GM18907 (cell line): ENCODE data around the gene FADS2.

Source experiments
- ATAC-seq: cut with Tn5 transposase; IDR thresholded peaks from one replicate; pipeline ENCODE4 v1.9.1; 2021; ENCODE audit warnings: mild to moderate bottlenecking, moderate library complexity; ENCODE audit not compliant: unreplicated experiment

FADS2 gene

GRCh38 chr11:61900251-61900650 lies 72.2 kb downstream of the FADS2 start:
- no peak for ATAC-seq

DNA sequence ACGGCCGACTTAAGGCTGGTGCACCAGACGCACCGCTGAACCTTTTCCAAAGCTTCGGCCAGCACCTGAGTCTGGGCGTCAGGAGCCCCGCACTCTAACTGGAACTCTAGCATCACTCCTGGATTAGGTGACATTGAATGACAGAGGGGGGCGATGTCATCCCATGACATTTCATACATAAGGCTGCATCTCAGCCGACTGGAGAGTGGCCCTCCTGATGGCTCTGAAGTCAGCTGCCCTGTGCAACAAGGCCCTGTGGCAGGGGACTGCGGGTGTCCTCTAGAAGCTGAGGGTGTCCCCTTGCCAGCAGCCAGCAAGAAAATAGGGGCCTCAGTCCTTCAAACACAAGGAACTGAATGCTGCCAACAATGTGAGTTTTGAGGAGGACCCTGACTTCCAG lies 73.3 kb downstream of the FADS2 start:
- ATAC-seq: no peak

DNA sequence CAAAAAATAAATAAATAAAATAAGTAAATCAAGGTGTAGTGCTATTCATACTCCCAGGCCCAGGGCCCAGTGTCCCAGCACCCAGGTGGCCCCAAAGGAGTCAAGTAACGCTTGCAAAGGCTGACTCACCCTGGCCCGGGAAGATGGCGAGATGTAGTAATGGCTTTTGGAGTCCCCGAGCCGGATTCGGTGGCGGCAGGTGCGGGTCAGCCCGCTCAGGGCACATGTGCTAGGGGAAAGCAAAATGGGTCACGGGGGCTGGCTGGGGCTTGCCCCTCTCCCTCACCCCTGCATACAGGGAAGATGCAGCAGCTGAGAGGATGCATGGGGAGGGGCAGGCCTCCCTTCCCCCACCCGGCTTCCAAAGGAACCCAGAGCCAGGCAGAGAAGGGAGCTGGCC lies 74.2 kb downstream of the FADS2 start:
- no peak for ATAC-seq

DNA sequence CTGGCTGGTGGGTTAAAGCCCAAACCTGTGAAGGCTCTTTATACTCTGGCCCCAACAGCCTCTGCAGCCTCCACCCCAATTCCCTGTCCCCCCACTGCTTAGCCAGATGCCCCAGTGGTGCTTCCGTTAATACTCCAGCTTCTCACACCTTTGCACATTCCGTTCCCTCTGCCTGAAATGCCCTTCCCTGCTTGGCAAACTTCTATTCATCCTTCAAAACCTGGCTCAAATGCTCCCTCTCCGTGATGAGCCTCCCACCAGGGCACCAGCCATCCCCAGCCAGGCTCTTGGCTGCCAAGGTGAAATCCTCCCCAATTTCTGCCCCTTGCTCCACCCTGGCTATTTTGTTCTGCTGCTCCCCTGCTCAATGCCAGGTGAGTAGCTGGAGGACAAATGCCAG lies 75.7 kb downstream of the FADS2 start:
- ATAC-seq: no peak

- ATAC-seq: no peak
These were observed 76.5 kb downstream of the FADS2 start for GRCh38 chr11:61904539-61905048.

DNA sequence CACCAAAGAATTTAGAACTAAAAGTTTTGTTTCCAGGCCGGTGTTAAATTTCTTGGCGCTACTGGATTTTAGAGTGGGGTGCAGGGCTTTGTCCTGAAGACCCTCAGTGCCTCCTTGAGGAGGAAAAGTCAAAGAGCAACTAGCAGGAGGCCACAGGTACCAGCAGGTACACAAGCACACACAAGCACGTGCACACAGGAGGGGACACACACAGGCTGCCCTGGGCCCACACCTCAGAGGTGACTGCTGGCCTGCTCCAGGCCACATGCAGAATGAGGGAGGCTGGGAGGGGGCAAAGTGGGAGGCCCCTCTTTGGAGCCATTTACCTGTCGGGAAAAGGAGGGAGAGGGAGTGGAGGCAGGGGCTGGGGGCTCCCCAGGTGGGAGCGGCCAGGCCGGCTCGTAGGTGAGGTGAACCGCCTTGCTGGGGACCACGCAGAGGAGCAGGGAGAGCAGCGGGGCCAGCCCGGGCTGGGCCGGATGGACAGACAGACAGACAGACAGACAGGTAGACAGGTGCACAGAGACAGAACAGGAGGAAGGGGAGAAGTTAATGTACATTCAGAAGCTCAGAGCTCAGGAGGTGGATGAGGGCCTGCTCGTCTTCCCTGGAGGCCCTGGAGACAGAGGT lies 77.1 kb downstream of the FADS2 start:
- ATAC-seq: no peak

- ATAC-seq: no peak
These were observed 77.9 kb downstream of the FADS2 start for GRCh38 chr11:61905801-61906521.

GRCh38 chr11:61906522-61906909 lies 78.4 kb downstream of the FADS2 start:
- ATAC-seq: no peak

- no peak for ATAC-seq
These were observed 79.2 kb downstream of the FADS2 start for GRCh38 chr11:61907282-61907681.

- no peak for ATAC-seq
These were observed 80.0 kb downstream of the FADS2 start for GRCh38 chr11:61907871-61908729.

DNA sequence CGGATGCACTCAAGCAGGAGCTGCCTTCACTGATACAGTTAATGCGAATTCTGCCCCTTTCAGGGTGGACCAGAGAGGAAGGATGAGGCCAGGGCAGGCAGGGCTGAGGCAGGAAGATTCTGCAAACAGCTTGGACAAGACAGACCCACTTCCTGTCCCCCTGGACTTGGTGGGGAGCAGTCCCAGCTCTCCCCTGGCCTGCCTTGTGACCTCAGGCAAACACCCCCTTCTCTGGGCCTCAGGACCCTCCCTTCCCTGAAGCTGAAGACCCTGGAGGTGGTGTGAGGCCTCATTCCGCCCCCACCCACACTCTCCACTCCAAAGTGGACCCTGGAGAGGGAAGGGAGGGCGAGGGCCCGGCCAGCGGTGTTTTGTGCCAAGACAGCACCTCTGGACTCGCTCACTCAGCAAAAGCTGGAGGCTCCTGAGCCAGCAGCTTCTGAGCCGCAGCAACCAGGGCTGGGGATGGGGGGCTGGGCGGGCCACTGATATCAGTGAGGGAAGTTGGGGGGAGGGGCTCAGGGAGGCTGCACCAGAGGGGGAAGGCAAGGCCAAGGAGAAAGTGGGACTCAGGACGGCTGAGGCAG lies 80.7 kb downstream of the FADS2 start:
- no peak for ATAC-seq

GRCh38 chr11:61910187-61911127 lies 82.4 kb downstream of the FADS2 start:
- ATAC-seq: no peak

GRCh38 chr11:61911128-61911700 lies 83.1 kb downstream of the FADS2 start:
- no peak for ATAC-seq

GRCh38 chr11:61911701-61912529 lies 83.8 kb downstream of the FADS2 start:
- no peak for ATAC-seq

DNA sequence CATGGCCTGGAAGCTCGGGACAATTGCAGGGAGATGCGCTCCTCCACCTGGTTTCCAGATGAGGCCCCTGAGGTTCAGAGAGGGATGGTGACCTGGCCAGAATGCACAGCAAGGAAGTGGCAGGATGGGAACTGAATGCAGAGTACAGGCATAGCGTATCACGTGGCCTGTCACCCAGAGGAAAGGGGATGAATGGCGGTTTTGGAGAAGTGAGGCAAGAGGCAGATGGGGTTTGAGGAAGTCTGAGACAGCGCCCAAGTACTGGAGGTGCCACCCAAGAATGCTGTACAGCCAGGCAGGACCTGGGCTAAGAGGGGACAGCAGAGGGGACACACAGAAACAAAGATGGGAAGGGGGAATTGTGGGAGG lies 84.4 kb downstream of the FADS2 start:
- no peak for ATAC-seq

DNA sequence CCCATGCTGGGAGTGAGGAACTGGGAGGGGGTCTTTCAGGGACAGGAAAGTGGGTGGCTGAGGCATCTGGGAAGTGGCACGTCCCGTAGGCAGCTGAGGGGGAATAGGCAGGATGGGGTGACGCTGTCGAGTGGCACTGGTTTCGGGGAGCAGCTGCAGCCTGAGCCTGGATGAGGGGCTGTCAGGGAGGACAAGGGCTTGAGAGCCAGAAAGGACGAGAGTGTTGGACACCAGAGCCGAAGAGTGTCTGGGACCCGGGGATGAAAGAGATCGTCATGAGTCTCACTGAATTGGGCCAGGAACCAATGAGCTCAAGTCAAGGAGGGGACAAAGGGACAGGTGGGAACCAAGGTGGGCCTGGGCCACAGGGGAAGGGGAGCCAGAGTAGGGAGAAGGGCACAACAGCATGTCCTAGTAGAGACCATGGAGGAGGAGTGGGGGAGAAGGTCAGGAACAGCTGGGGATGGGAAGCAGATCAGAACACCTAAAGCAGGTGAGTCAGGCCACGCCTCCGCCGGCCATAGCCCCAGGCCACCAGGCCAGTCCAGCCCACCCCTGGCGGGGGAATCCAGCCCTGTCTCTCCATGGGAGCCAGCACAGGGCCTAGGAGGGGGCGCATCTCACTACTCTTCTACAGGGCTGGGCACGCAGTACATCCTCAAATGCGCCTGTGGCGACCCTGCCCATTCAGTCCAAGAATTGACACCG lies 85.0 kb downstream of the FADS2 start:
- ATAC-seq: no peak

DNA sequence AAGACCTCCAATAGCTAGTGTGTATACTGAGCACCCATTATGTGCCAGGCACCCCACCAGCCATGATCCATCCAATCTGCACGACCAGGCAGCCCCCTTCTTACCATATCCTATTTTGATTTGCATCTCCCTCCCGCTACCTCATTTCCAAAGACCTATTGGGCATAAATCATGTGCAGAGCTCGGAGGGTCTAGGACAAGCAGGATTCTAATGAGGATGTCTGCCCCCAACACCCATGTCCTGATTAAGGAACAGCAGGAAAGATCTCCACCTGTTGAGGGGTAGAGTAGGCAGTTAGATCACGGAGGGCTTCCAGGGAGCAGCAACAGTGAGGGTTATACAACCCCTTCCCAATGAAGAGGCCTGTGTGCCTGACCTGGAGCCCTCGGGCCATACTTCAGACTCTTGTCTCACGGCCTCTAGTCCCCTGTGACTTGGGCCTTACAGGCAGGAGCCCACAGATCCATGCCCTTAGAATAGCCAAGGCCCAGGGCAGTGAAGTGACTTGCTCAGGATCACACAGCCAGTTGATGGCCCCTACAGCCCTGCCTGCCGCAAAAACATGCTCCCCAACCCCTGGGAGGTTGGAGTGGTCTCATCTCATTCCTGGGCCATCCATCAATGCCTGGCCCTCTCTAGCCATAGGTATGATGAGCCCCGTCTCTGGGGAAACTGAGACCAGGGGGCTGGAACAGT lies 85.7 kb downstream of the FADS2 start:
- ATAC-seq: no peak
